SK-N-SH (cell line): ENCODE results near the gene GRM7. TPM values are rescaled to one million over a fixed set of nuclear protein-coding genes. Genes with fewer than 3 reads are reported as not detected.

Experiments
- CTCF ChIA-PET: fragments of 300-600, 350-600 bp; formaldehyde crosslinking; extraction: SDS; loops from one replicate; lab custom pipeline; 2021; lab: Yijun Ruan, JAX
- POLR2A ChIA-PET: fragments of 350-600 bp; sonication (Branson Sonifier 250); formaldehyde crosslinking; extraction: SDS; loops from one replicate; lab custom pipeline; 2020; ENCODE audit warnings: antibody characterized with exemption, inconsistent platforms; lab: Yijun Ruan, JAX
- DNase-seq: peaks from one replicate; pipeline ENCODE4 v3.0.0; 2012
- H2AFZ ChIP-seq: fragments of 200-600 bp; sonication (generic); 2 replicates; pipeline ENCODE4 v1.8.1; 2016; ENCODE audit warnings: antibody characterized with exemption, mild to moderate bottlenecking, low read depth
- H3F3A ChIP-seq: fragments of 200-600 bp; sonication (generic); replicated peaks from 2 replicates; pipeline ENCODE3; 2016; ENCODE audit warnings: antibody characterized with exemption, mild to moderate bottlenecking; ENCODE audit not compliant: insufficient read depth
- H3K27ac ChIP-seq, 2 experiments: fragments of 200-500 bp in 1 of 2; fragments of 200-600 bp in 1 of 2; sonication (Bioruptor generic) in 1 of 2; sonication (generic), shearing (Covaris generic) in 1 of 2; 2 replicates each; pipeline versions ENCODE4 v1.5.1 to v1.6.1; 2014 to 2016; ENCODE audit warnings: low read depth in 2 of 2, inconsistent platforms in 1 of 2, low read length in 1 of 2, mild to moderate bottlenecking in 1 of 2, mixed read lengths in 1 of 2
- H3K27me3 ChIP-seq: fragments of 200-600 bp; sonication (generic), shearing (Covaris generic); 2 replicates; pipeline ENCODE4 v1.6.1; 2016; ENCODE audit warnings: mixed run types; ENCODE audit not compliant: insufficient read depth
- H3K36me3 ChIP-seq, 2 experiments: fragments of 200-500 bp in 1 of 2; fragments of 200-600 bp in 1 of 2; sonication (Bioruptor generic) in 1 of 2; sonication (generic) in 1 of 2; replicated peaks in 1 of 2; 2 replicates each; pipeline versions ENCODE3 to v1.5.1; 2014 to 2016; ENCODE audit warnings: low read length in 1 of 2, mild to moderate bottlenecking in 1 of 2; ENCODE audit not compliant: insufficient read depth in 2 of 2, control insufficient read depth in 1 of 2
- H3K4me1 ChIP-seq, 2 experiments: fragments of 200-500 bp in 1 of 2; fragments of 200-600 bp in 1 of 2; sonication (Bioruptor generic) in 1 of 2; sonication (generic), shearing (Covaris generic) in 1 of 2; 2 replicates each; pipeline versions ENCODE4 v1.5.1 to v1.6.1; 2014 to 2016; ENCODE audit warnings: low read depth in 1 of 2, low read length in 1 of 2, mixed run types in 1 of 2; ENCODE audit not compliant: insufficient read depth in 2 of 2, control insufficient read depth in 1 of 2
- H3K4me2 ChIP-seq: fragments of 200-600 bp; sonication (generic), shearing (Covaris generic); 2 replicates; pipeline ENCODE4 v1.6.1; 2017; ENCODE audit warnings: mixed run types
- H3K4me3 ChIP-seq, 2 experiments: fragments of 200-500 bp in 1 of 2; fragments of 200-600 bp in 1 of 2; sonication (Bioruptor generic) in 1 of 2; sonication (generic), shearing (Covaris generic) in 1 of 2; 2 replicates each; pipeline versions ENCODE4 v1.5.1 to v1.8.1; 2014 to 2016; ENCODE audit warnings: low read depth in 2 of 2, inconsistent platforms in 1 of 2, low read length in 1 of 2, mild to moderate bottlenecking in 1 of 2, mixed read lengths in 1 of 2, moderate library complexity in 1 of 2
- H3K79me2 ChIP-seq: fragments of 200-600 bp; sonication (generic); 2 replicates; pipeline ENCODE4 v1.8.1; 2017; ENCODE audit warnings: mild to moderate bottlenecking; ENCODE audit not compliant: insufficient read depth
- H3K9ac ChIP-seq: fragments of 200-600 bp; sonication (generic); 2 replicates; pipeline ENCODE4 v1.6.1; 2017; ENCODE audit warnings: mixed run types
- H3K9me2 ChIP-seq: fragments of 200-600 bp; sonication (generic); 2 replicates; pipeline ENCODE4 v1.6.1; 2017; ENCODE audit warnings: mixed run types
- H3K9me3 ChIP-seq: fragments of 200-600 bp; sonication (generic); 2 replicates; pipeline ENCODE4 v1.6.1; 2017; ENCODE audit warnings: mixed run types, mild to moderate bottlenecking, moderate library complexity
- H4K20me1 ChIP-seq: fragments of 200-600 bp; sonication (generic); 2 replicates; pipeline ENCODE4 v1.6.1; 2017; ENCODE audit warnings: mild to moderate bottlenecking, mixed run types; ENCODE audit not compliant: insufficient read depth
- CTCF ChIP-seq: fragments of 200-600 bp; sonication (generic); IDR thresholded peaks from 2 replicates; pipeline ENCODE4 v1.6.1; 2017; ENCODE audit warnings: antibody characterized with exemption, mild to moderate bottlenecking, moderate library complexity
- EP300 ChIP-seq, 2 experiments: IDR thresholded peaks; 2 replicates each; pipeline versions ENCODE4 v1.4.0 to v1.6.1; 2012; ENCODE audit warnings: borderline replicate concordance in 1 of 2, low read depth in 1 of 2, low read length in 1 of 2
- FOSL2 ChIP-seq: IDR thresholded peaks from 2 replicates; pipeline ENCODE4 v1.4.0; 2012; ENCODE audit warnings: low read depth, mild to moderate bottlenecking, moderate library complexity, borderline replicate concordance
- GABPA ChIP-seq: IDR thresholded peaks from 2 replicates; pipeline ENCODE4 v1.4.0; 2012; ENCODE audit warnings: low read depth, mild to moderate bottlenecking
- GATA2 ChIP-seq: sonication (generic); formaldehyde crosslinking; IDR thresholded peaks from 2 replicates; pipeline ENCODE4 v1.5.0; 2020; ENCODE audit warnings: mild to moderate bottlenecking, missing genetic modification reagents
- MAX ChIP-seq: IDR thresholded peaks from 2 replicates; pipeline ENCODE4 v1.4.0; 2012; ENCODE audit warnings: low read depth
- MEF2A ChIP-seq: IDR thresholded peaks from 2 replicates; pipeline ENCODE4 v1.4.0; 2012; ENCODE audit warnings: low read depth, borderline replicate concordance
- NRF1 ChIP-seq: IDR thresholded peaks from 2 replicates; pipeline ENCODE4 v1.6.1; 2012; ENCODE audit warnings: low read depth, mild to moderate bottlenecking, low read length
- RAD21 ChIP-seq: IDR thresholded peaks from 2 replicates; pipeline ENCODE4 v1.6.1; 2012; ENCODE audit warnings: mild to moderate bottlenecking, low read length
- REST ChIP-seq: IDR thresholded peaks from 2 replicates; pipeline ENCODE4 v1.6.1; 2012; ENCODE audit warnings: mild to moderate bottlenecking, low read depth, low read length, moderate library complexity
- RFX5 ChIP-seq: IDR thresholded peaks from 2 replicates; pipeline ENCODE4 v1.6.1; 2012; ENCODE audit warnings: mild to moderate bottlenecking, improper control_type of control experiment, low read length
- RXRA ChIP-seq: IDR thresholded peaks from 2 replicates; pipeline ENCODE4 v1.4.0; 2012; ENCODE audit warnings: low read depth, mild to moderate bottlenecking, borderline replicate concordance
- SIN3A ChIP-seq: IDR thresholded peaks from 2 replicates; pipeline ENCODE4 v1.6.1; 2012; ENCODE audit warnings: low read depth, mild to moderate bottlenecking, low read length, moderate library complexity, borderline replicate concordance
- SMC3 ChIP-seq: IDR thresholded peaks from 2 replicates; pipeline ENCODE4 v1.6.1; 2012; ENCODE audit warnings: low read depth, low read length, improper control_type of control experiment
- TCF12 ChIP-seq: IDR thresholded peaks from 2 replicates; pipeline ENCODE4 v1.4.0; 2012
- TEAD4 ChIP-seq: IDR thresholded peaks from 2 replicates; pipeline ENCODE4 v1.4.0; 2012; ENCODE audit warnings: mild to moderate bottlenecking, borderline replicate concordance; ENCODE audit not compliant: insufficient read depth
- YY1 ChIP-seq: IDR thresholded peaks from 2 replicates; pipeline ENCODE4 v1.4.0; 2012; ENCODE audit warnings: low read depth, mild to moderate bottlenecking
- WGBS: methylation state at CpG from one replicate; pipeline ENCODE4 v1.1.6; 2017; ENCODE audit warnings: low lambda C conversion rate; 5-methylcytosine and 5-hydroxymethylcytosine counted together
- polyA plus RNA-seq, 3 experiments: library from polyadenylated mRNA; depleted of rRNA; stranded (reverse); fragments of >200 nt; gene quantifications; 2 replicates each; pipeline ENCODE4 v1.2.3, GENCODE V29; 2012

The GRM7 gene
- polyA plus RNA-seq, 1 of the 3 experiments (the other 2 are of a cell fraction) = 0.03 TPM

- Histone ChIP-seq H3K9me3 (no peaks in the 10 kb centered on the region), H3K4me1 (no peaks in the 10 kb centered on the region; a peak in 1 of 4 replicates), H3K4me3 (no peak overlapping the region), H3K4me2 (no peak overlapping the region), H3K27ac (no peak overlapping the region), H3K9me2 (no peaks in the 10 kb centered on the region), H3F3A (no peaks in the 10 kb centered on the region), H3K79me2 (no peaks in the 10 kb centered on the region), H3K36me3 (no peaks in the 10 kb centered on the region), H4K20me1 (no peaks in the 10 kb centered on the region), H2AFZ (no peak overlapping the region), H3K9ac (no peak overlapping the region), H3K27me3 (no peaks in the 10 kb centered on the region)
- WGBS = 41% methylated on average over 12 of the region's 12 CpGs
- TF ChIP-seq GATA2 (no peak), GABPA (no peak), NRF1 (no peak), YY1 (no peak), SMC3 (no peak), TCF12 (no peak), MAX (no peak), SIN3A (no peak), MEF2A (no peak), TEAD4 (no peak), RAD21 (no peak), RXRA (no peak), EP300 (IDR thresholded peaks at IDR 0.05; ENCODE audit: borderline replicate concordance in 1 of 2, low read depth in 1 of 2, low read length in 1 of 2) (no peak), RFX5 (no peak), FOSL2 (no peak), CTCF (no peak), REST (no peak)
- ChIA-PET POLR2A (no interaction called here), CTCF (no interaction called here)
- no peak for DNase-seq
Observed at GRCh38 chr3:7740458-7740857, 879.5 kb downstream of the GRM7 start.
